Liver (tissue), 9 donors: ENCODE results near the gene ASNSD1. TPM values are rescaled to one million over a fixed set of nuclear protein-coding genes. Genes with fewer than 3 reads are reported as not detected.

ENCODE experiments used
- DNase-seq: peaks from one replicate; pipeline ENCODE4 v3.0.0-alpha.2; 2017; ENCODE audit warnings: low spot score
- H3K27ac ChIP-seq, 2 donors: one replicate each; pipeline ENCODE4 v1.7.0; 2013; ENCODE audit warnings: inconsistent platforms in 2 of 2, low read length in 2 of 2, control low read depth in 1 of 2, low read depth in 1 of 2, mild to moderate bottlenecking in 1 of 2
- H3K27me3 ChIP-seq, 4 donors: one replicate each; pipeline versions ENCODE4 v1.6.1 to v1.7.0; 2013; ENCODE audit warnings: low read length in 3 of 4, inconsistent platforms in 1 of 4, mild to moderate bottlenecking in 1 of 4, moderate library complexity in 1 of 4; ENCODE audit not compliant: control insufficient read depth in 4 of 4, insufficient read depth in 4 of 4
- H3K36me3 ChIP-seq, 4 donors: one replicate each; pipeline versions ENCODE4 v1.6.1 to v1.7.0; 2013; ENCODE audit warnings: low read length in 3 of 4, mild to moderate bottlenecking in 3 of 4, low read depth in 1 of 4, moderate library complexity in 1 of 4; ENCODE audit not compliant: control insufficient read depth in 4 of 4, insufficient read depth in 3 of 4
- H3K4me1 ChIP-seq, 4 donors: one replicate each; pipeline versions ENCODE4 v1.6.1 to v1.7.0; 2013; ENCODE audit warnings: low read length in 3 of 4, mild to moderate bottlenecking in 3 of 4, moderate library complexity in 1 of 4; ENCODE audit not compliant: control insufficient read depth in 4 of 4, insufficient read depth in 4 of 4
- H3K4me3 ChIP-seq, 3 donors: one replicate each; pipeline versions ENCODE4 v1.6.1 to v1.7.0; 2013; ENCODE audit warnings: low read length in 3 of 3, control low read depth in 1 of 3, low read depth in 1 of 3, mild to moderate bottlenecking in 1 of 3
- H3K9ac ChIP-seq, 2 donors: one replicate each; pipeline ENCODE4 v1.7.0; 2013; ENCODE audit warnings: low read length in 2 of 2, mild to moderate bottlenecking in 2 of 2, moderate library complexity in 2 of 2, control low read depth in 1 of 2, low read depth in 1 of 2
- H3K9me3 ChIP-seq, 4 donors: one replicate each; pipeline versions ENCODE4 v1.6.1 to v1.7.0; 2013; ENCODE audit warnings: low read length in 3 of 4; ENCODE audit not compliant: control insufficient read depth in 4 of 4
- ATF3 ChIP-seq: IDR thresholded peaks from 2 replicates; pipeline ENCODE4 v1.6.1; 2016; ENCODE audit warnings: antibody characterized with exemption
- CTCF ChIP-seq: fragments of 150-350 bp; IDR thresholded peaks from 2 replicates; pipeline ENCODE4 v1.5.1; 2017; ENCODE audit warnings: improper control_type of control experiment, low read depth, low read length; ENCODE audit not compliant: missing input control
- FOXA2 ChIP-seq: IDR thresholded peaks from 2 replicates; pipeline ENCODE4 v1.6.1; 2016; ENCODE audit warnings: antibody characterized with exemption
- GABPA ChIP-seq, 2 donors: IDR thresholded peaks in 1 of 2; conservative IDR thresholded peaks in 1 of 2; 2 replicates each; pipeline ENCODE4 v1.6.1; 2016; ENCODE audit warnings: antibody characterized with exemption in 2 of 2, mild to moderate bottlenecking in 1 of 2, moderate library complexity in 1 of 2
- HNF4A ChIP-seq, 2 donors: conservative IDR thresholded peaks; 2 replicates each; pipeline ENCODE4 v1.6.1; 2016; ENCODE audit warnings: antibody characterized with exemption in 2 of 2, mild to moderate bottlenecking in 2 of 2
- HNF4G ChIP-seq: IDR thresholded peaks from 2 replicates; pipeline ENCODE4 v1.6.1; 2016; ENCODE audit warnings: antibody characterized with exemption
- JUND ChIP-seq, 2 donors: IDR thresholded peaks; 2 replicates each; pipeline ENCODE4 v1.6.1; 2016; ENCODE audit warnings: antibody characterized with exemption in 2 of 2
- NR2F2 ChIP-seq: IDR thresholded peaks from 2 replicates; pipeline ENCODE4 v1.6.1; 2016; ENCODE audit warnings: antibody characterized with exemption
- REST ChIP-seq: IDR thresholded peaks from 2 replicates; pipeline ENCODE4 v1.6.1; 2016; ENCODE audit warnings: antibody characterized with exemption, mild to moderate bottlenecking
- RXRA ChIP-seq, 2 donors: IDR thresholded peaks; 2 replicates each; pipeline ENCODE4 v1.6.1; 2017 to 2018; ENCODE audit warnings: antibody characterized with exemption in 2 of 2, mild to moderate bottlenecking in 1 of 2
- SP1 ChIP-seq: IDR thresholded peaks from 2 replicates; pipeline ENCODE4 v1.6.1; 2018; ENCODE audit warnings: antibody characterized with exemption, mild to moderate bottlenecking
- TAF1 ChIP-seq: conservative IDR thresholded peaks from 2 replicates; pipeline ENCODE4 v1.6.1; 2016; ENCODE audit warnings: antibody characterized with exemption, mild to moderate bottlenecking
- YY1 ChIP-seq: IDR thresholded peaks from 2 replicates; pipeline ENCODE4 v1.6.1; 2016; ENCODE audit warnings: antibody characterized with exemption, mild to moderate bottlenecking
- ZBTB33 ChIP-seq: IDR thresholded peaks from 2 replicates; pipeline ENCODE4 v1.6.1; 2016; ENCODE audit warnings: antibody characterized with exemption
- WGBS: extraction: QIAGEN DNeasy Blood & Tissue Kit; methylation state at CpG from one replicate; pipeline ENCODE4 v1.1.7; 2013; 5-methylcytosine and 5-hydroxymethylcytosine counted together
- polyA plus RNA-seq, 2 donors: library from polyadenylated mRNA; stranded (reverse) in 1 of 2; unstranded in 1 of 2; fragments of 200-250 nt in 1 of 2; fragments of >200 nt in 1 of 2; fragmentation: Nextera tagmentation in 1 of 2; extraction: Ambion mirVana in 1 of 2; gene quantifications; one replicate each; pipeline versions ENCODE4 v1.2.1 to v1.2.3, GENCODE V29; 2013 to 2015
- total RNA-seq, 2 donors: library from RNA; depleted of rRNA; stranded (reverse); fragments of >200 nt; gene quantifications; one replicate each; pipeline ENCODE4 v1.2.3, GENCODE V29; 2014
- donor health status: healthy.
- donor health status: healthy.
- donor health status: healthy.
- donor health status: healthy.
- donor health status: healthy.

Gene ASNSD1
- total and polyA plus RNA-seq, 4 donors: 19.8 to 33.0 (median 25.5) TPM

- TF ChIP-seq ATF3 (no peak), NR2F2 (no peak), GABPA (IDR thresholded peaks at IDR 0.05 in 1 of 2, conservative IDR thresholded peaks at IDR 0.05 in 1 of 2) (no peak), RXRA (IDR thresholded peaks at IDR 0.05) (no peak), TAF1 (no peak)
These were observed 39.5 kb upstream of the ASNSD1 start (continued) for GRCh38 chr2:189621781-189622180.

GRCh38 chr2:189623049-189623448 is 38.2 kb upstream of the ASNSD1 start:
- no peaks in the 10 kb centered on the region for H3K4me1 ChIP-seq
- H3K27me3 ChIP-seq: no peaks in the 10 kb centered on the region
- no peaks in the 10 kb centered on the region for H3K36me3 ChIP-seq
- no peak overlapping the region for H3K27ac ChIP-seq
- DNase-seq: no peak
- no peak overlapping the region for H3K4me3 ChIP-seq
- TF ChIP-seq ZBTB33 (no peak), HNF4G (no peak), ATF3 (no peak), JUND (IDR thresholded peaks at IDR 0.05) (no peak), FOXA2 (no peak), SP1 (no peak), REST (no peak), CTCF (no peak), HNF4A (conservative IDR thresholded peaks at IDR 0.05) (no peak), YY1 (no peak)
- 88% methylated on average over 1 of the region's 1 CpG for WGBS
- no peaks in the 10 kb centered on the region for H3K9me3 ChIP-seq
- H3K9ac ChIP-seq: no peak overlapping the region
